HG02852 (cell line): ENCODE data around the gene TSEN2.
"Not testable (repeated sequence)": the region's sequence is repeated elsewhere in the genome, so short reads cannot be mapped to it uniquely, and the experiment has no call there.

Source experiments
- ATAC-seq: cut with Tn5 transposase; IDR thresholded peaks from one replicate; pipeline ENCODE4 v1.9.1; 2021; ENCODE audit warnings: mild to moderate bottlenecking, moderate library complexity; ENCODE audit not compliant: unreplicated experiment

The TSEN2 gene

GRCh38 chr3:12451960-12452359 lies 32.3 kb upstream of the TSEN2 start:
- ATAC-seq = no peak

GRCh38 chr3:12452361-12453330 lies 31.6 kb upstream of the TSEN2 start:
- ATAC-seq = no peak

- no peak for ATAC-seq
These were observed 30.0 kb upstream of the TSEN2 start for GRCh38 chr3:12454076-12454815.

GRCh38 chr3:12454816-12455121 lies 29.5 kb upstream of the TSEN2 start:
- ATAC-seq = no peak

GRCh38 chr3:12455740-12456139 lies 28.5 kb upstream of the TSEN2 start:
- no peak for ATAC-seq

GRCh38 chr3:12456441-12456840 lies 27.8 kb upstream of the TSEN2 start:
- no peak for ATAC-seq

- not testable (repeated sequence) for ATAC-seq
These were observed 26.9 kb upstream of the TSEN2 start for GRCh38 chr3:12457380-12457779.

GRCh38 chr3:12458901-12459300 lies 25.4 kb upstream of the TSEN2 start:
- ATAC-seq = no peak

- no peak for ATAC-seq
These were observed 24.2 kb upstream of the TSEN2 start for GRCh38 chr3:12460127-12460526.

GRCh38 chr3:12461097-12461649 lies 23.1 kb upstream of the TSEN2 start:
- ATAC-seq = no peak

GRCh38 chr3:12462159-12462947 lies 21.9 kb upstream of the TSEN2 start:
- no peak for ATAC-seq

GRCh38 chr3:12463686-12464085 lies 20.6 kb upstream of the TSEN2 start:
- ATAC-seq = no peak

GRCh38 chr3:12464181-12464580 lies 20.1 kb upstream of the TSEN2 start:
- ATAC-seq = no peak

GRCh38 chr3:12465151-12465835 lies 19.0 kb upstream of the TSEN2 start:
- ATAC-seq = no peak

GRCh38 chr3:12465836-12466225 lies 18.4 kb upstream of the TSEN2 start:
- no peak for ATAC-seq

GRCh38 chr3:12467746-12468145 lies 16.5 kb upstream of the TSEN2 start:
- no peak for ATAC-seq

- ATAC-seq = no peak
These were observed 16.0 kb upstream of the TSEN2 start for GRCh38 chr3:12468276-12468675.

- ATAC-seq = no peak
These were observed 15.5 kb upstream of the TSEN2 start for GRCh38 chr3:12468757-12469156.

- not testable (repeated sequence) for ATAC-seq
These were observed 15.1 kb upstream of the TSEN2 start for GRCh38 chr3:12469222-12469621.

- no peak for ATAC-seq
These were observed 14.2 kb upstream of the TSEN2 start for GRCh38 chr3:12470111-12470510.
